ENCODE data around the gene STYX.

Gene STYX, protein sequence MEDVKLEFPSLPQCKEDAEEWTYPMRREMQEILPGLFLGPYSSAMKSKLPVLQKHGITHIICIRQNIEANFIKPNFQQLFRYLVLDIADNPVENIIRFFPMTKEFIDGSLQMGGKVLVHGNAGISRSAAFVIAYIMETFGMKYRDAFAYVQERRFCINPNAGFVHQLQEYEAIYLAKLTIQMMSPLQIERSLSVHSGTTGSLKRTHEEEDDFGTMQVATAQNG

DNA sequence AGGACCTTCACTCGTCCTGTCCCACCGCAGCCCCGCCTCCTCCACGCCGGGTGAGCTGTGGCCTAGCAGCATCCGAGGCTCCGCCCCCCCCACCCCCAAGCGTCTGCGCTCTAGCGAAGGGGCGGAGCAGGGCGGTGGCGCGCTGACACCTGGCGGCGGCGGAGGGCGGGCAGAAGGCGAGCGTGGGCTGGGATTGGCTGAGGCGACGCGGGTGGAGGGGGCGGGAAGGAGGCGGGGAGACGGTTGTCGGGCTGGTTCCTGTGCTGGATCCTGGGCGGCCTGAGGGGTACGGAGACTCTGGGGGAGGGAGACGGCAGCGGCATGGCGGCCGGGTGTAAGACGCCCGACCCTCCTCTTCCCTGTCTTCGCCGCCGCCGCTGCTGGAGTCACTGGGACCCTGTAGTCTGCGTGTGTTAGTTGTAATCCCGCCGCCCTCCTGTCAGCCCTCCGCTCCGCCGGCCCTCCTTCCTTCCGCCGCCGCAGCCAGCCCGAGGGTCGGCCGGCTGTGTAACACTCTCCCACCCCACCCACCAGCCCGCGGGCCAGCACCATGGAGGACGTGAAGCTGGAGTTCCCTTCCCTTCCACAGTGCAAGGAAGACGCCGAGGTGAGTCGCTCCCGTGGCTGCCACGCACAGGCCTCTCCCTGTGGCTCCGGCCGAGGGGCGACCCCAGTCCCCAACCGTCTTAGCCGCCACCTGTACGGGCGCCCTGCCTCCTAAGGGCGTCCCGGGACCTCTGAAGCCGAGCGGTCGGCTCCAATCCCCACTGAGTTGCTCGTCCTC lies at the start of gene STYX:
Gene STYX (plus strand): TSS at position 242 of the 784 bp plus-strand sequence. CDS start 309 bp downstream, at position 551.
- H3K4me3 ChIP-seq (ENCODE audit: low read depth, low read length) = peak within 1 kb of the TSS; percentile 100
- TF ChIP-seq, protein P1, sequence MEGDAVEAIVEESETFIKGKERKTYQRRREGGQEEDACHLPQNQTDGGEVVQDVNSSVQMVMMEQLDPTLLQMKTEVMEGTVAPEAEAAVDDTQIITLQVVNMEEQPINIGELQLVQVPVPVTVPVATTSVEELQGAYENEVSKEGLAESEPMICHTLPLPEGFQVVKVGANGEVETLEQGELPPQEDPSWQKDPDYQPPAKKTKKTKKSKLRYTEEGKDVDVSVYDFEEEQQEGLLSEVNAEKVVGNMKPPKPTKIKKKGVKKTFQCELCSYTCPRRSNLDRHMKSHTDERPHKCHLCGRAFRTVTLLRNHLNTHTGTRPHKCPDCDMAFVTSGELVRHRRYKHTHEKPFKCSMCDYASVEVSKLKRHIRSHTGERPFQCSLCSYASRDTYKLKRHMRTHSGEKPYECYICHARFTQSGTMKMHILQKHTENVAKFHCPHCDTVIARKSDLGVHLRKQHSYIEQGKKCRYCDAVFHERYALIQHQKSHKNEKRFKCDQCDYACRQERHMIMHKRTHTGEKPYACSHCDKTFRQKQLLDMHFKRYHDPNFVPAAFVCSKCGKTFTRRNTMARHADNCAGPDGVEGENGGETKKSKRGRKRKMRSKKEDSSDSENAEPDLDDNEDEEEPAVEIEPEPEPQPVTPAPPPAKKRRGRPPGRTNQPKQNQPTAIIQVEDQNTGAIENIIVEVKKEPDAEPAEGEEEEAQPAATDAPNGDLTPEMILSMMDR (IDR thresholded peaks at IDR 0.05; ENCODE audit: low read depth, low read length, missing control alignments) = no peak
- peak; percentile 94 for DNase-seq (ENCODE audit: low read depth)

DNA sequence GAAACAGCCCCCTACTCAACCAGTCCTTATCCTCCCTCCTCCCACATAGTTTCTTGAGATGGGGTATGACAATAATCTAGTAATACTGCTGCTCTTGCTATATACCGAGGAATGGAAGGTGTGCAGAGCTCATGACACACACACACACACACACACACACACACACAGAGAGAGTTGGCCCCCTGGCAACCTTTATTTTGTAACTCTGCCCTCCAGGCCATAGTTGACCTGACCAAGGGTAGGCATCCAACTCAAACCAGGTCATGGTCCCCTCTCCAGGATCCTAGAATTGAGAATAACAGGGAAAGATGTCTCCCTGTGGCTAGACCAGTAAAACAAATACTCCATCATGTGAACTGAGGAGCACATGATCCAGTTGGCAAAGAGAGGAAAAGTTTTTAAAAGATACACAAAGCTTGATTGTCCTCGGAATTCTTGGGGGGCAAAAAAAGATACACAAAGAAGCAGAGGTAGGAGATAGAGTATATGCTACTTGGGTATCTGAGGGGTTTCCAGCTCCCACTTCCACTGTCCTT lies 45.9 kb upstream of the STYX start:
- TF ChIP-seq, protein P1 (IDR thresholded peaks at IDR 0.05; ENCODE audit: low read depth, low read length, missing control alignments) = no peak
- no peak for DNase-seq (ENCODE audit: low read depth)

DNA sequence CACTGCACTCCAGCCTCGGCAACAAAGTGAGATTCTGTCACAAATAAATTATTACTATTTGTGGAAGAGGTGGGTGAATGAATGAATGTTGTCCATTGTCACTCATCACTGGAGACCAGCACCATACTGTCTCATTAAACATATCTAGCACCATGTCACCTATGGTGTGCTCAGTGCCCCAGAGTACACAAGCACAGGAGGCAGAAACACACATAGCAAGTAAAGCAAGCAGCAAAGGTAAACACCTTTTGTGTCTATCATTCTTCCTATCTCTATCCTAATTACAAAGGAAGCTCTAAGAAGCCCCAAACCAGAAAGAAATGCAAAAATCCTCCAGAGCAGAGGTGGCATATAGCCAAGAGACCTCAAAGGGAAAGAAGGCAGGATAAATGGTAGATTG lies 43.8 kb upstream of the STYX start:
- H3K4me3 ChIP-seq (ENCODE audit: low read depth, low read length) = no peak overlapping the region
- TF ChIP-seq, protein P1 (IDR thresholded peaks at IDR 0.05; ENCODE audit: low read depth, low read length, missing control alignments) = no peak
- no peak for DNase-seq (ENCODE audit: low read depth)

More for the DNA sequence above, 45.9 kb upstream of the STYX start:
- no peak overlapping the region for H3K4me3 ChIP-seq (ENCODE audit: low read depth, low read length)

DNA sequence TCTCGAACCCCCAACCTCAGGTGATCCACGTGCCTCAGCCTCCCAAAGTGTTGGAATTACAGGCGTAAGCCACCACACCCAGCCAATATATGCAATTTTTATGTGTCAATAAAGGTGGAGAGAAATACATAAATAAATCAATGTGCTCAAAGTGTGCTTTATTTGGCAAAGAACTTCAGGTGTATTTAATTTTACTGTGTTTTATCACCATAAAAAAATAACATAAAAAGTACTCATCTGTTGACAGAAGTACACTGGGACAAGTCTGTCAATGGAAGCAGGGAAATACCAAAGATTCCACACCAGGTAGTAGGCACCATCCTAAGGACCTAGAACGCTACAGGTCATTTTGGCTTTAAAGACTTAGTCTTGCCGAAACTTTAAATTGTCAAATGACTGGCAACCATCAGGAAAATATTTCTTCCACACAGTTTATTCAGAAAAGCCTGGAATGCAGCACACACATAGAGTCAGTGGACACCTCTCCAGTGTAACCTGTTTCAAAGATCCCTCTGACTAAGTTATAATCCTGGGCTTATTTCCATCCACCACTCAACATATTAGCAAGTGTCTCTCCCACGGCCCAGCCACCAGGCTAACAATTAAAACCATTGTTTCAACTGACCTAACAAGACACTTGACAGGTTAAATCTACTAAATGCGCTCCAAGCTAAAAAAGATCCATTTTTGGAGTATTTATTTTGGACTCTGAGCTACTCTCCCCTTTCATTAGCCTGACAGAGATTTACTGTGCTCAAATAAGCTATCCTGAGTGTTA lies 38.8 kb upstream of the STYX start:
- H3K4me3 ChIP-seq (ENCODE audit: low read depth, low read length) = no peak overlapping the region
- no peak for DNase-seq (ENCODE audit: low read depth)
- TF ChIP-seq, protein P1 (IDR thresholded peaks at IDR 0.05; ENCODE audit: low read depth, low read length, missing control alignments) = no peak

DNA sequence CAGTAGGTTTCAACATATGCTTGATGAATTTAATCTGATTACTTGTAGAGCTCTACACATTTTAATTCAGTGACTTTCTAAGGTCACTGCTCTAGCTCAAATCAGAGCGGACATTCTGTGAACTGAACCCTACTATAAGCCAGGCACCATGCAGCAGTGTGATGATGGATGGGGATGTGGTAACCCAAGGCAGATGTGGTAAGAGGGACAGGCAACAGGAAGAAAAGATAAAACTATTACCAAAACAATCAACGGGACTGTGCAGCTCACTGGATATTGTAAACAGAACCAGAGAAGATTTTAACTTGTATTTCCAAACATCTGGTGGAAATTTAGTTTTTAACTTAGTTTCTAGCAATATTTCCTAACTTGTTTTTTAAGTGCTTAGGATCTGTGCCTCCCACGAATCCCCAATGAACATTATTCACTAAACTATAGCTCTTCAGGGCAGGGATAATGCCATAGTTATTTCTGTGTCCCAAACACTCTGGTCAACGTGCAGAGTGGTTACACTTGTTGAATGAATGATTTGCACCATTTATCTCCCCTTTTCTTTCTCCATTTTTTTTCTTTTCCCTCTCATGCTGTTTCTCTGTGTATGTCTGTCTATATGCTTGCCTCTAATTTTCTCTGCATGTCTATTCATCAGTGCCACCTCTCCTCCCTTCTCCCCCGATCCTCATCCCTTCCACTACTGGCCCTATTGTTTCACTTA lies 37.6 kb upstream of the STYX start:
- H3K4me3 ChIP-seq (ENCODE audit: low read depth, low read length) = no peak overlapping the region
- TF ChIP-seq, protein P1 (IDR thresholded peaks at IDR 0.05; ENCODE audit: low read depth, low read length, missing control alignments) = no peak

DNA sequence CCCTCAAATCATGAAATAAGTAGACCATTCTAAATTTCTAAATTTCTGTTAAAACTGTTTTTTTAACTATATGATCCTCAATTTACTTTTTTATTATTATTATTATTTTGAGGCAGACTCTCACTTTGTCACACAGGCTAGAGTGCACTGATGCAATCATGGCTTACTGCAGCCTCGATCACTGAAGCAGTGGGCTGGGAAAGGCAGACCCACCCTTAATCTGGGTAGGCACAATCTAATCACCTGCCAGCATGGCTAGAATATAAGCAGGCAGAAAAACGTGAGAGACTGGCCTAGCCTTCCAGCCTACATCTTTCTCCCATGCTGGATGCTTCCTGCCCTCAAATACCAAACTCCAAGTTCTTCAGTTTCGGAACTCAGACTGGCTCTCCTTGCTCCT lies 36.9 kb upstream of the STYX start:
- DNase-seq (ENCODE audit: low read depth) = no peak
- no peak overlapping the region; the same call in 1 of the 2 replicates for H3K4me3 ChIP-seq (ENCODE audit: low read depth, low read length)
- TF ChIP-seq, protein P1 (IDR thresholded peaks at IDR 0.05; ENCODE audit: low read depth, low read length, missing control alignments) = no peak

More for the DNA sequence above, 37.6 kb upstream of the STYX start:
- DNase-seq (ENCODE audit: low read depth) = no peak

Data from GM12864 (cell line).